ENCODE measurements around the gene SDK2. TPM values are rescaled to one million over a fixed set of nuclear protein-coding genes. Genes with fewer than 3 reads are reported as not detected.

The SDK2 gene
- total and polyA plus RNA-seq, 2 of the 8 experiments (the other 6 are each of a cell fraction or from before 2014, with no cell fraction given), result 3.9 to 4.1 TPM

GRCh38 chr17:73522107-73522506, 122.1 kb downstream of the SDK2 start:
- Histone ChIP-seq H2BK12ac (ENCODE audit: low read depth, low read length) (no peak overlapping the region), H3K4me2 (ENCODE audit: insufficient read depth in 1 of 2, low read depth in 2 of 2, low read length in 2 of 2) (no peak overlapping the region), H3K27ac (ENCODE audit: low read depth, low read length) (no peak overlapping the region), H3K9me3 (ENCODE audit: insufficient read depth in 2 of 2, low read depth in 1 of 2, low read length in 1 of 2) (no peaks in the 10 kb centered on the region), H4K8ac (ENCODE audit: extremely low read depth, insufficient read depth, low read length) (no peak overlapping the region), H3K56ac (replicated peaks; ENCODE audit: insufficient read length, low read depth, low read length) (no peak overlapping the region), H3K4me1 (replicated peaks in 1 of 4; ENCODE audit: control insufficient read depth in 3 of 4, insufficient read depth in 4 of 4, low read length in 3 of 4) (no peaks in the 10 kb centered on the region; a peak in 2 of 7 replicates), H3K18ac (ENCODE audit: extremely low read depth, low read length) (no peak overlapping the region), H3K23me2 (ENCODE audit: low read depth, low read length) (peaks cover 3% of the 10 kb centered on the region; the same call in 1 of the 2 replicates), H4K91ac (replicated peaks; ENCODE audit: insufficient read length, low read length) (no peak overlapping the region), H2BK5ac (ENCODE audit: low read depth, low read length) (no peak overlapping the region), H2BK120ac (replicated peaks; ENCODE audit: low read depth, low read length) (no peak overlapping the region), H4K20me1 (replicated peaks in 1 of 2; ENCODE audit: control insufficient read depth in 1 of 2, insufficient read depth in 2 of 2, low read length in 2 of 2) (peaks cover 0 to 2% of the 10 kb centered on the region in 2 experiments), H3K79me1 (ENCODE audit: low read depth, low read length) (no peaks in the 10 kb centered on the region; the same call in 1 of the 2 replicates), H3K4ac (replicated peaks; ENCODE audit: insufficient read length, low read depth, low read length) (no peak overlapping the region), H2BK15ac (ENCODE audit: low read length) (no peak overlapping the region), H3K23ac (ENCODE audit: insufficient read length) (no peak overlapping the region), H4K5ac (ENCODE audit: insufficient read length, low read depth, low read length) (no peak overlapping the region), H2AK5ac (ENCODE audit: low read depth, low read length) (no peak overlapping the region), H3K27me3 (replicated peaks in 1 of 4; ENCODE audit: control insufficient read depth in 3 of 4, extremely low read depth in 1 of 4, insufficient read depth in 3 of 4, low read length in 3 of 4) (no peaks in the 10 kb centered on the region; a peak in 2 of 7 replicates), H3K14ac (ENCODE audit: insufficient read length) (no peak overlapping the region), H3K9ac (replicated peaks in 1 of 4; ENCODE audit: extremely low read depth in 1 of 4, low read depth in 3 of 4, low read length in 3 of 4) (no peak overlapping the region), H2BK20ac (ENCODE audit: low read length) (no peak overlapping the region), H3K79me2 (ENCODE audit: control insufficient read depth in 1 of 2, insufficient read depth in 2 of 2, low read length in 2 of 2) (no peaks in the 10 kb centered on the region), H2AFZ (ENCODE audit: low read length) (no peak overlapping the region), H3K4me3 (ENCODE audit: extremely low read depth in 1 of 4, insufficient read depth in 2 of 4, low read depth in 3 of 4, low read length in 4 of 4) (no peak overlapping the region), H3K36me3 (ENCODE audit: control insufficient read depth in 2 of 4, insufficient read depth in 4 of 4, low read length in 3 of 4) (no peaks in the 10 kb centered on the region)
- POLR2A ChIA-PET (ENCODE audit: partially characterized antibody), result interaction anchor here (1.0 kb wide), 1 partner anchor 14 kb away, joined by 3 read pairs; no protein-coding TSS in a partner anchor
- CTCF ChIA-PET (ENCODE audit: partially characterized antibody), result interaction anchor here (0.9 to 1.5 kb wide), 4 partner anchors 9 to 55 kb away, joined by 3 to 6 read pairs (median 4); no protein-coding TSS in a partner anchor
- FAIRE-seq, result no peak
- TF ChIP-seq NANOG (IDR thresholded peaks at IDR 0.05; ENCODE audit: insufficient read depth, low read depth, low read length, poor library complexity, severe bottlenecking), result no peak
- TF ChIP-seq BACH1 (IDR thresholded peaks at IDR 0.05; ENCODE audit: low read length), result no peak
- no peak for TF ChIP-seq SP2 (IDR thresholded peaks at IDR 0.05; ENCODE audit: low read length)
- TF ChIP-seq TAF7 (optimal IDR thresholded peaks at IDR 0.05; ENCODE audit: borderline replicate concordance, low read depth, low read length), result no peak
- TF ChIP-seq JUND (IDR thresholded peaks at IDR 0.05; ENCODE audit: low read length), result no peak
- TF ChIP-seq RAD21 (IDR thresholded peaks at IDR 0.05 in 1 of 2, conservative IDR thresholded peaks at IDR 0.05 in 1 of 2; ENCODE audit: low read depth in 2 of 2, low read length in 2 of 2), result no peak
- TF ChIP-seq SUZ12 (IDR thresholded peaks at IDR 0.05; ENCODE audit: low read length), result no peak
- no peak for TF ChIP-seq SIN3A (conservative IDR thresholded peaks at IDR 0.05 in 1 of 2, IDR thresholded peaks at IDR 0.05 in 1 of 2; ENCODE audit: low read depth in 1 of 2, low read length in 2 of 2)
- TF ChIP-seq SRF (IDR thresholded peaks at IDR 0.05; ENCODE audit: low read depth, low read length), result no peak
- TF ChIP-seq PHF8 (conservative IDR thresholded peaks at IDR 0.05; ENCODE audit: low read depth, low read length), result no peak
- TF ChIP-seq EP300 (IDR thresholded peaks at IDR 0.05; ENCODE audit: borderline replicate concordance in 1 of 2, low read depth in 2 of 2, low read length in 2 of 2), result no peak
- no peak for DNase-seq (ENCODE audit: low read depth in 1 of 2, low spot score in 2 of 2)
- 94% methylated on average over 5 of the region's 6 CpGs; no CpG with 5 or more reads in 1 of the 2 experiments for WGBS, 2 experiments (ENCODE audit: extremely low coverage in 1 of 2, insufficient coverage in 1 of 2, insufficient read length in 1 of 2, insufficient replicate concordance in 2 of 2, low coverage in 1 of 2, low lambda C conversion rate in 2 of 2, missing lambda C conversion rate in 1 of 2)
